ENCODE data around the gene FAM83E. TPM values are rescaled to one million over a fixed set of nuclear protein-coding genes. Genes with fewer than 3 reads are reported as not detected.

FAM83E gene
- total RNA-seq, 4 donors from 2014 or later: 1.8 TPM; not detected in 2

DNA sequence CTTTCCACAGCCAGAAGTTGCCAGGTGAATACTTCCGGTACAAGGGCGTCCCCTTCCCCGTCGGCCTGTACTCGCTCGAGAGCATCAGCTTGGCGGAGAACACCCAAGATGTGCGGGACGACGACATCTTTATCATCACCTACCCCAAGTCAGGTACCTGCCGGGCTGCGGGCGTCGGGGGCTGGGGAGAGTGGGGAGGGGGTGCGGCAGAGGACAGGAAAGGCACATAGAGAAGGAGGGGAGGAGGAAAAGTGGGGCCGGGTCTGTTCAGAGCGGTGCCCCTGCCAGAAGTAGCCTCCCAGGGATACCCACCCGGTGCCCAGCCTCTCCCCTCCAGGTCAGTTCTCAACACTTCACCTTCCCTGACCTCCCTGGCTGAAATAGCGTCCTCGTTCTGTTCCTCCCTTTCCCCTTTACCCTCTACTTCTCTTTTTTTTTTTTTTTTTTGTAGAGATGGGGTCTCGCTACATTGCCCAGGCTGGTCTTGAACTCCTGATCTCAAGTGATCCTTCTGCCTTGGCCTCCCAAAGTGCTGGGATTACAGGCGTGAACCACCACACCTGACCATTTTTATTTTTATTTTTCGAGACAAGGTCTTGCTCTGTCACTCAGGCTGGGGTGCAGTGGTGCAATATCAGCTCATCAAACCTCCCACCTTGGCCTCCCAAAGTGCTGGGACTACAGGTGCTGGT is 38.8 kb downstream of the FAM83E start:
- Histone ChIP-seq H3K4me3 (no peak overlapping the region), H3K9me3 (no peaks in the 10 kb centered on the region), H3K36me3 (no peaks in the 10 kb centered on the region), H3K4me1 (no peaks in the 10 kb centered on the region), H3K27ac (no peak overlapping the region), H3K27me3 (no peaks in the 10 kb centered on the region)
- intact Hi-C loops (cut with DNase I; ENCODE audit: low total_unique reads): no loop called here
- no peak for TF ChIP-seq POLR2A (IDR thresholded peaks at IDR 0.05)
- no peak for TF ChIP-seq CTCF (IDR thresholded peaks at IDR 0.05)
- no peak for DNase-seq

DNA sequence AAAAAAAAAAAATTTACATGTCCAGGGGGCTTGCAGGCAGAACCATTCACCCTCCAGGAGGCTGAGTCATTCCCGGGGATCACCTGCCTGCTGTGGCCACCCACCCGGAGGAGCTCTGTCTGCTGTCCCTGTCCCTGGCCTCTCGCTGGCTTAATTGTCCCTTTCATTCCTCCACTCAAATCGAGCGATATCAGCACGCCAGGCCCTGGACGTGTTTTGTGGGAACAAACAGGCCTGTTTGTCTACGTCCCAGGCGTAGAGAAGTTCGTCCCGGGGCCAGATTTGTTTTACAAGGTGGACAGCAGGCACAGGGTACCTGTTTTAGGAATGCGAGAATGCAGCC is 41.7 kb downstream of the FAM83E start:
- H3K27me3 ChIP-seq: no peaks in the 10 kb centered on the region
- no peaks in the 10 kb centered on the region for H3K36me3 ChIP-seq
- DNase-seq: no peak
- H3K4me3 ChIP-seq: no peak overlapping the region
- intact Hi-C loops (cut with DNase I; ENCODE audit: low total_unique reads): no loop called here
- no peaks in the 10 kb centered on the region for H3K9me3 ChIP-seq
- TF ChIP-seq CTCF (IDR thresholded peaks at IDR 0.05) (no peak), POLR2A (IDR thresholded peaks at IDR 0.05) (no peak)
- H3K4me1 ChIP-seq: no peaks in the 10 kb centered on the region
- no peak overlapping the region for H3K27ac ChIP-seq

DNA sequence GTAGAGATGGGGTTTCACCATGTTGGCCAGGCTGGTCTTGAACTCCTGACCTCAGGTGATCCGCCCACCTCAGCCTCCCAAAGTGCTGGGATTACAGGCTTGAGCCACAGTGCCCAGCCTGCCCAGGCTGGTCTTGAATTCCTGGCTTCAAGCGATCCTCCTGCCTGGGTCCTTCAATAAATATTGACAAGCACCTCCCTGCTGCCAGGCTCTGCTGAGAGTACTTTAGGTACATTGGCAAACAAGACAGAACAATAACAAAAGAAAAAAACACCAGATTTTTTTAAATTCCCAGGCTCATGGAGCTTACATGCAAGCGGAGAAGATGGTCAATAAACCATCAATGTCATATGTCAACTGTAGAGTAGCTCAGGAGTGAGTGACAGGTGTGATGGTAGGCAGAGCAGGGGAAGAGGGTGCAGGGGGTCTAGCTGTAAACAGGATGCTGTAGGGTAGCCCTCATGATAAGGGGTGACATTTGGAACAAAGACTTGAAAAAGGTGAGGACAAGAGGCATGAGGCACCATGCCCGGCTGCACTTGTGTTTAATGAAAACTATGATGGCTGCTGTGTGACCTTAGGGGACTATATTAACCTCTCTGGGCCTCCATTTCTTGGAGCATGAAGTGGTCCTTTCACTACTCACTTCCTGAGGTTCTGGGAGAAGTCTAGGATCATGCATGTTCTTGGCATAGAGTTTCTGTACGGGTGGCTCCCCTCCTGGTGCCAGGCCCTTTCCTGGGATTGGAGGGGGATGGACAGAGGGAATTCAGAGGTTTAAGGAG is 43.3 kb downstream of the FAM83E start:
- intact Hi-C loops (cut with DNase I; ENCODE audit: low total_unique reads): no loop called here
- Histone ChIP-seq H3K4me1 (no peaks in the 10 kb centered on the region), H3K9me3 (no peaks in the 10 kb centered on the region), H3K27ac (no peak overlapping the region), H3K27me3 (no peaks in the 10 kb centered on the region), H3K4me3 (no peak overlapping the region), H3K36me3 (no peaks in the 10 kb centered on the region)
- no peak for DNase-seq
- TF ChIP-seq CTCF (IDR thresholded peaks at IDR 0.05) (no peak), POLR2A (IDR thresholded peaks at IDR 0.05) (no peak)

GRCh38 chr19:48569814-48570213 is 45.1 kb downstream of the FAM83E start:
- no peak overlapping the region for H3K4me3 ChIP-seq
- H3K36me3 ChIP-seq: no peaks in the 10 kb centered on the region
- no peaks in the 10 kb centered on the region for H3K27me3 ChIP-seq
- intact Hi-C loops (cut with DNase I; ENCODE audit: low total_unique reads): no loop called here
- H3K27ac ChIP-seq: no peak overlapping the region
- H3K4me1 ChIP-seq: no peaks in the 10 kb centered on the region
- DNase-seq: no peak
- no peak for TF ChIP-seq POLR2A (IDR thresholded peaks at IDR 0.05)
- no peak for TF ChIP-seq CTCF (IDR thresholded peaks at IDR 0.05)
- no peaks in the 10 kb centered on the region for H3K9me3 ChIP-seq

DNA sequence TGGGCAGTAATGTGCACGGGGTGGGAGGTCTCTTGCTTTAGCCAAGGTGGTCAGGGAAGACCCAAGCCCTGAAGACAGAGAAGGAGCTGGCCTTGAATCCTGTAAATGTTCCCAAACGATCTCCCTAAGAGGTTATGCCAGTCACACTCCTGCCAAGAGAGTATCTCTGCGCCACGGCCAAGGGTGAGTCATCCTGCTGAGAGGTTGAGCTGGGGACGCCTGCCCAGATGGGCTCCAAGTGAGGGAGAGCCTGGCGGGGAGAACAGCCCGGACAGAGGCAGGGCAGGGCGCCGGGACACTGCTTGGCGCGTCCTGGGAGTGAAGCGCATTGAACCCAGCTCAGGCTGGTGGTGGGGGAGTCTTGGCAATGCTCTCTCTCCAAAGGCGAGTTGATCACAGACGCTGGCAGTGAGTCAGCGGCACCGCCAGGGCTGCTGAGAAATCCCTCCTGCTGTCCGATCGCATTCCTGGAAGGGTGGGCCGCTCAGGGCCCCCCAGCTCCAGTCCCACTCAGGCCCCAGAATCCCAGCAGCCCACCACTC is 46.5 kb downstream of the FAM83E start:
- peak overlapping the region; percentile 4 to 50 for H3K27ac ChIP-seq
- DNase-seq: peak; percentile 80 to 81
- no peaks in the 10 kb centered on the region for H3K27me3 ChIP-seq
- H3K4me1 ChIP-seq: no peaks in the 10 kb centered on the region
- H3K36me3 ChIP-seq: no peaks in the 10 kb centered on the region
- H3K4me3 ChIP-seq: no peak overlapping the region
- intact Hi-C loops (cut with DNase I; ENCODE audit: low total_unique reads): no loop called here
- no peak for TF ChIP-seq POLR2A (IDR thresholded peaks at IDR 0.05)
- TF ChIP-seq CTCF (IDR thresholded peaks at IDR 0.05): no peak
- no peaks in the 10 kb centered on the region for H3K9me3 ChIP-seq
